Kidney (tissue), 14 donors: ENCODE results near the gene TRIM8. TPM values are rescaled to one million over a fixed set of nuclear protein-coding genes. Genes with fewer than 3 reads are reported as not detected.

Experiments used
- DNase-seq, 5 donors: peaks; one replicate each; pipeline ENCODE4 v3.0.0-alpha.2; 2013 to 2020
- FAIRE-seq: peaks from 2 replicates; lab custom pipeline; 2012; peaks lifted over from hg19 to GRCh38; lab: Jason Lieb, UNC
- H3K27ac ChIP-seq, 2 donors: one replicate each; pipeline ENCODE4 v1.7.0; 2013; ENCODE audit warnings: low read depth in 2 of 2, low read length in 2 of 2, inconsistent platforms in 1 of 2
- H3K27me3 ChIP-seq: one replicate; pipeline ENCODE4 v1.7.1; 2013; ENCODE audit warnings: low read length, inconsistent platforms; ENCODE audit not compliant: control insufficient read depth, insufficient read depth
- H3K36me3 ChIP-seq, 3 donors: one replicate each; pipeline versions ENCODE4 v1.7.0 to v1.7.1; 2013; ENCODE audit warnings: low read length in 3 of 3, control low read depth in 1 of 3, inconsistent platforms in 1 of 3; ENCODE audit not compliant: insufficient read depth in 3 of 3, control insufficient read depth in 2 of 3
- H3K4me1 ChIP-seq, 3 donors: one replicate each; pipeline versions ENCODE4 v1.7.0 to v1.7.1; 2013; ENCODE audit warnings: low read length in 3 of 3, inconsistent platforms in 1 of 3, low read depth in 1 of 3; ENCODE audit not compliant: control insufficient read depth in 2 of 3, insufficient read depth in 2 of 3
- H3K4me3 ChIP-seq, 3 donors: one replicate each; pipeline versions ENCODE4 v1.7.0 to v1.8.1; 2013; ENCODE audit warnings: low read length in 3 of 3, control low read depth in 1 of 3, inconsistent platforms in 1 of 3
- H3K9ac ChIP-seq, 3 donors: one replicate each; pipeline versions ENCODE4 v1.7.0 to v1.7.1; 2013; ENCODE audit warnings: low read length in 3 of 3, control low read depth in 1 of 3, inconsistent platforms in 1 of 3
- H3K9me3 ChIP-seq, 3 donors: one replicate each; pipeline versions ENCODE4 v1.7.0 to v1.7.1; 2013; ENCODE audit warnings: low read length in 3 of 3, control low read depth in 1 of 3, inconsistent platforms in 1 of 3; ENCODE audit not compliant: control insufficient read depth in 2 of 3, insufficient read depth in 1 of 3
- CTCF ChIP-seq: IDR thresholded peaks from 3 replicates; pipeline ENCODE4 v1.5.1; 2012; ENCODE audit warnings: mild to moderate bottlenecking, moderate library complexity, borderline replicate concordance; ENCODE audit not compliant: insufficient read depth; ENCODE audit errors: extremely low read depth
- intact Hi-C: fragments of 100-400 bp; cut with DNase I; formaldehyde crosslinking; loops from one replicate; pipeline ENCODE4 v1.11.1; 2022
- polyA plus RNA-seq: library from polyadenylated mRNA; stranded (reverse); fragments of 350-450 nt; fragmentation: Illumina TruSeq; extraction: RNeasy Lipid Tissue Mini Kit (QIAGEN cat#74804); gene quantifications from one replicate; pipeline ENCODE4 v1.2.3, GENCODE V29; 2014; ENCODE audit warnings: low read depth, low replicate concordance; ENCODE audit not compliant: insufficient read depth
- total RNA-seq: library from RNA; stranded (reverse); fragmentation: NEBNext Ultra II Directional; extraction: Animal tissue kit (Norgen Biotek cat#: 25700); gene quantifications from one replicate; pipeline ENCODE4 v1.2.1, GENCODE V29; 2021
- donor health status: control.
- donor health status: control.
- donor health status: control.
- donor health status: control.
- donor health status: control.
- donor health status: DM: yes; HTN: yes; CAD: no.
- donor health status: Normal renal cell carcinoma (clear cell type).

Gene TRIM8
- total and polyA plus RNA-seq, 2 donors from 2014 or later, result 160 to 198 TPM

- peak overlapping the region; percentile 63 to 79 for H3K27ac ChIP-seq
- no peak overlapping the region for H3K9ac ChIP-seq
- no peaks in the 10 kb centered on the region for H3K9me3 ChIP-seq
- TF ChIP-seq CTCF, result no peak
- H3K4me3 ChIP-seq, result no peak overlapping the region
- DNase-seq, result peak in 1 of 5 donors; percentile 76
- H3K4me1 ChIP-seq, result peaks cover 0 to 41% (median 23%) of the 10 kb centered on the region in 3 donors
- intact Hi-C loops, result no loop called here
- peaks cover 8 to 48% (median 21%) of the 10 kb centered on the region in 3 donors for H3K36me3 ChIP-seq
- no peak for FAIRE-seq
- no peaks in the 10 kb centered on the region for H3K27me3 ChIP-seq
Measured at GRCh38 chr10:102656791-102657371, 12.6 kb downstream of the TRIM8 start.

GRCh38 chr10:102657451-102657850 is 13.2 kb downstream of the TRIM8 start:
- Histone ChIP-seq H3K36me3 (peaks cover 7 to 45% (median 21%) of the 10 kb centered on the region in 3 donors), H3K9me3 (no peaks in the 10 kb centered on the region), H3K9ac (no peak overlapping the region), H3K27me3 (no peaks in the 10 kb centered on the region), H3K4me3 (no peak overlapping the region), H3K27ac (peak overlapping the region; percentile 63 to 79), H3K4me1 (peaks cover 0 to 35% (median 19%) of the 10 kb centered on the region in 3 donors)
- FAIRE-seq, result no peak
- intact Hi-C loops, result no loop called here
- DNase-seq, result peak in 1 of 5 donors; percentile 60
- no peak for TF ChIP-seq CTCF

GRCh38 chr10:102657984-102658724 is 13.9 kb downstream of the TRIM8 start:
- FAIRE-seq, result peak; percentile 32

More at GRCh38 chr10:102657984-102658724, 13.9 kb downstream of the TRIM8 start:
- DNase-seq, result peak in 1 of 5 donors; percentile 60
- Histone ChIP-seq H3K36me3 (peaks cover 5 to 38% (median 20%) of the 10 kb centered on the region in 3 donors), H3K9ac (no peak overlapping the region), H3K27ac (peak overlapping the region; percentile 60 to 63), H3K4me1 (peaks cover 0 to 31% (median 18%) of the 10 kb centered on the region in 3 donors), H3K27me3 (no peaks in the 10 kb centered on the region), H3K4me3 (no peak overlapping the region), H3K9me3 (no peaks in the 10 kb centered on the region)
- intact Hi-C loops, result no loop called here
- TF ChIP-seq CTCF, result no peak
